Left ventricle myocardium inferior (tissue), 1 donor: ENCODE results near the gene FAM107B. TPM values are rescaled to one million over a fixed set of nuclear protein-coding genes. Genes with fewer than 3 reads are reported as not detected.

Source experiments
- DNase-seq: peaks from one replicate; pipeline ENCODE4 v3.0.0-alpha.2; 2020
- H3K27ac ChIP-seq: fragments of 200-600 bp; replicated peaks from 2 replicates; pipeline ENCODE4 v1.8.0; 2021
- H3K27me3 ChIP-seq: fragments of 200-600 bp; 2 replicates; pipeline ENCODE4 v1.8.0; 2021; ENCODE audit warnings: low read depth
- H3K36me3 ChIP-seq: fragments of 200-600 bp; 2 replicates; pipeline ENCODE4 v1.8.0; 2021
- H3K4me1 ChIP-seq: fragments of 200-600 bp; 2 replicates; pipeline ENCODE4 v1.8.0; 2021
- H3K4me3 ChIP-seq: fragments of 200-600 bp; 2 replicates; pipeline ENCODE4 v1.8.0; 2021; ENCODE audit warnings: mild to moderate bottlenecking, moderate library complexity
- H3K9me3 ChIP-seq: fragments of 200-600 bp; replicated peaks from 2 replicates; pipeline ENCODE4 v1.8.0; 2021
- CTCF ChIP-seq: fragments of 200-600 bp; IDR thresholded peaks from 2 replicates; pipeline ENCODE4 v1.8.0; 2021; ENCODE audit warnings: antibody characterized with exemption, mild to moderate bottlenecking, borderline replicate concordance
- intact Hi-C: fragments of 100-400 bp; cut with micrococcal nuclease; formaldehyde crosslinking; loops from one replicate; pipeline ENCODE4 v1.11.0; 2022
- total RNA-seq: library from RNA; stranded (reverse); fragmentation: NEBNext Ultra II Directional; extraction: Animal tissue kit (Norgen Biotek cat#: 25700); gene quantifications from one replicate; pipeline ENCODE4 v1.2.1, GENCODE V29; 2021
- donor health status: DM: no; HTN: yes; CAD: no; lungs with severe emphysema.

FAM107B gene
- total RNA-seq, 1 donor from 2014 or later: 4.7 TPM

- Histone ChIP-seq H3K27me3 (no peaks in the 10 kb centered on the region), H3K9me3 (peaks cover 4% of the 10 kb centered on the region), H3K4me1 (no peaks in the 10 kb centered on the region), H3K27ac (no peak overlapping the region), H3K4me3 (no peak overlapping the region), H3K36me3 (no peaks in the 10 kb centered on the region)
- no peak for DNase-seq
- intact Hi-C loops: no loop called here
- no peak for TF ChIP-seq CTCF
Observed at GRCh38 chr10:14698829-14699170, 75.9 kb downstream of the FAM107B start.

GRCh38 chr10:14698111-14698828 lies 76.4 kb downstream of the FAM107B start:
- Histone ChIP-seq H3K4me1 (no peaks in the 10 kb centered on the region), H3K4me3 (no peak overlapping the region), H3K27me3 (no peaks in the 10 kb centered on the region), H3K27ac (no peak overlapping the region), H3K9me3 (peaks cover 4% of the 10 kb centered on the region), H3K36me3 (no peaks in the 10 kb centered on the region)
- no peak for TF ChIP-seq CTCF
- no peak for DNase-seq
- intact Hi-C loops: no loop called here

- Histone ChIP-seq H3K27me3 (no peaks in the 10 kb centered on the region), H3K4me3 (no peak overlapping the region), H3K27ac (no peak overlapping the region), H3K36me3 (no peaks in the 10 kb centered on the region), H3K9me3 (peaks cover 4% of the 10 kb centered on the region), H3K4me1 (no peaks in the 10 kb centered on the region)
- no peak for DNase-seq
- intact Hi-C loops: no loop called here
- no peak for TF ChIP-seq CTCF
Observed at GRCh38 chr10:14697281-14697680, 77.4 kb downstream of the FAM107B start.

GRCh38 chr10:14696821-14697220 lies 77.9 kb downstream of the FAM107B start:
- Histone ChIP-seq H3K4me3 (no peak overlapping the region), H3K9me3 (peaks cover 4% of the 10 kb centered on the region), H3K4me1 (no peaks in the 10 kb centered on the region), H3K27me3 (no peaks in the 10 kb centered on the region), H3K36me3 (no peaks in the 10 kb centered on the region), H3K27ac (no peak overlapping the region)
- intact Hi-C loops: no loop called here
- DNase-seq: no peak
- TF ChIP-seq CTCF: no peak

GRCh38 chr10:14695847-14696480 lies 78.7 kb downstream of the FAM107B start:
- DNase-seq: no peak
- H3K4me3 ChIP-seq: no peak overlapping the region
- TF ChIP-seq CTCF: no peak
- H3K36me3 ChIP-seq: no peaks in the 10 kb centered on the region
- H3K9me3 ChIP-seq: peaks cover 4% of the 10 kb centered on the region
- no peaks in the 10 kb centered on the region for H3K4me1 ChIP-seq
- no peaks in the 10 kb centered on the region for H3K27me3 ChIP-seq
- no peak overlapping the region for H3K27ac ChIP-seq
- intact Hi-C loops: no loop called here
